ENCODE results near the gene PAWR. TPM values are rescaled to one million over a fixed set of nuclear protein-coding genes. Genes with fewer than 3 reads are reported as not detected.
A peak's percentile ranks its signal among the peaks of the same experiment; 100 is the strongest.

Gene PAWR
- total RNA-seq, 1 experiment from 2014 or later = 176 TPM

DNA sequence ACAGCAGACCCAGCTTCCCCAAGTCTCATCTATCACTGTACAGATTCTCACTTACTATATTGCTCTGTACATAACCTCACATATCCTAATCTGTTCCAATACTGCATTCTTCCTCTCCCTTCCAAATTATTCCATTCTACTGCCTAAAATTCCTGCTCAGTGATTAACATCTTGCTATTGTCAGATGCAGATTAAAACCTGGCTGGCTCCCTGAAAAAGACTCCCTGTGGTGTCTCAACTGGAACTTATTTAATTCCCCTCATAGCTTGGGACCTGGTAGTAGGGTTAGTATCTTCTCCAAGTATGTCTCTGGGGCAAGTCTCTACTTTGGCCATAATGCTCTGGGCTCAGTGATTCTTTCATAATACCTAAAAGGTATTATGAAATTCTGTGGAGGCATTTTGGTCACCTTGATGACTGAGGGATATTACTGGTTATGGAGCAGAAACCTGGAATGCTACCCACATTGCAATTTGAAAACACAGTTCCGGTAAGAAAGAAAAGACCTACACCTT is 55.8 kb downstream of the PAWR start:
- Histone ChIP-seq H3K23me2 (ENCODE audit: insufficient read length, low read depth, low read length, poor library complexity, severe bottlenecking) (no peaks in the 10 kb centered on the region), H3T11ph (ENCODE audit: low read length) (no peak overlapping the region), H3K79me2 (ENCODE audit: insufficient read depth, low read length) (peaks cover 29% of the 10 kb centered on the region; the same call in 1 of the 2 replicates), H3K56ac (ENCODE audit: insufficient read length, low read depth, low read length) (no peak overlapping the region), H3K23ac (ENCODE audit: insufficient read length, low read depth, low read length) (no peak overlapping the region), H4K91ac (ENCODE audit: insufficient read length, low read depth, low read length) (no peak overlapping the region), H2BK15ac (ENCODE audit: low read depth, low read length) (no peak overlapping the region), H2BK120ac (ENCODE audit: low read depth, low read length, poor library complexity, severe bottlenecking) (no peak overlapping the region), H4K8ac (replicated peaks; ENCODE audit: insufficient read length, low read depth, low read length) (no peak overlapping the region), H2BK20ac (ENCODE audit: low read depth, low read length, poor library complexity, severe bottlenecking) (no peak overlapping the region), H3K79me1 (ENCODE audit: insufficient read depth, low read depth, low read length, poor library complexity, severe bottlenecking) (peaks cover 6% of the 10 kb centered on the region), H3K4me1 (ENCODE audit: insufficient read depth, low read length) (0 out of 2 replicates have a peak, but pooled peaks cover 1% of the 10 kb centered on the region), H4K20me1 (ENCODE audit: control insufficient read depth, insufficient read depth, insufficient read length) (no peaks in the 10 kb centered on the region), H2AK5ac (ENCODE audit: insufficient read length, low read length) (no peak overlapping the region), H2BK12ac (ENCODE audit: insufficient read length, low read depth, low read length) (no peak overlapping the region), H3K4me2 (ENCODE audit: insufficient read depth, insufficient read length, low read length) (no peak overlapping the region), H3K9me3 (ENCODE audit: control insufficient read depth, low read depth, low read length) (no peaks in the 10 kb centered on the region), H2BK5ac (ENCODE audit: insufficient read length, low read length) (no peak overlapping the region), H3K9ac (ENCODE audit: extremely low read depth, insufficient read length, low read length) (no peak overlapping the region), H4K5ac (ENCODE audit: insufficient read length, low read depth, low read length) (no peak overlapping the region), H3K27me3 (ENCODE audit: insufficient read depth, low read length) (no peaks in the 10 kb centered on the region), H3K18ac (ENCODE audit: insufficient read length, low read depth, low read length) (no peak overlapping the region), H3K14ac (ENCODE audit: insufficient read depth, low read length) (no peak overlapping the region), H2AFZ (ENCODE audit: low read length) (no peak overlapping the region), H3K27ac (ENCODE audit: insufficient read length, low read depth, low read length) (no peak overlapping the region), H3K4ac (ENCODE audit: low read depth, low read length) (no peak overlapping the region)
- no peak overlapping the region for H3K4me3 Mint-ChIP-seq
- no CpG with 5 or more reads among the region's 1 CpG for WGBS (ENCODE audit: extremely low coverage, insufficient read length, low lambda C conversion rate)
- peaks cover 31 to 39% of the 10 kb centered on the region in 2 experiments for H3K4me1 Mint-ChIP-seq
- H3K9me3 Mint-ChIP-seq = no peaks in the 10 kb centered on the region
- DNase-seq = no peak
- TF ChIP-seq, protein P1, sequence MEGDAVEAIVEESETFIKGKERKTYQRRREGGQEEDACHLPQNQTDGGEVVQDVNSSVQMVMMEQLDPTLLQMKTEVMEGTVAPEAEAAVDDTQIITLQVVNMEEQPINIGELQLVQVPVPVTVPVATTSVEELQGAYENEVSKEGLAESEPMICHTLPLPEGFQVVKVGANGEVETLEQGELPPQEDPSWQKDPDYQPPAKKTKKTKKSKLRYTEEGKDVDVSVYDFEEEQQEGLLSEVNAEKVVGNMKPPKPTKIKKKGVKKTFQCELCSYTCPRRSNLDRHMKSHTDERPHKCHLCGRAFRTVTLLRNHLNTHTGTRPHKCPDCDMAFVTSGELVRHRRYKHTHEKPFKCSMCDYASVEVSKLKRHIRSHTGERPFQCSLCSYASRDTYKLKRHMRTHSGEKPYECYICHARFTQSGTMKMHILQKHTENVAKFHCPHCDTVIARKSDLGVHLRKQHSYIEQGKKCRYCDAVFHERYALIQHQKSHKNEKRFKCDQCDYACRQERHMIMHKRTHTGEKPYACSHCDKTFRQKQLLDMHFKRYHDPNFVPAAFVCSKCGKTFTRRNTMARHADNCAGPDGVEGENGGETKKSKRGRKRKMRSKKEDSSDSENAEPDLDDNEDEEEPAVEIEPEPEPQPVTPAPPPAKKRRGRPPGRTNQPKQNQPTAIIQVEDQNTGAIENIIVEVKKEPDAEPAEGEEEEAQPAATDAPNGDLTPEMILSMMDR (conservative IDR thresholded peaks at IDR 0.05) = no peak
- no peaks in the 10 kb centered on the region; the same call in 1 of the 2 replicates for H3K27me3 Mint-ChIP-seq (ENCODE audit: low read depth)
- peak overlapping the region in 2 of 3 experiments; percentile 9 to 68; a peak in 4 of 7 replicates for H3K27ac Mint-ChIP-seq
- no peaks in the 10 kb centered on the region; a peak in 2 of 7 replicates for H3K36me3 Mint-ChIP-seq (ENCODE audit: insufficient read depth in 1 of 3, low read depth in 3 of 3)
